ENCODE results near the gene CALR3.

The CALR3 gene

DNA sequence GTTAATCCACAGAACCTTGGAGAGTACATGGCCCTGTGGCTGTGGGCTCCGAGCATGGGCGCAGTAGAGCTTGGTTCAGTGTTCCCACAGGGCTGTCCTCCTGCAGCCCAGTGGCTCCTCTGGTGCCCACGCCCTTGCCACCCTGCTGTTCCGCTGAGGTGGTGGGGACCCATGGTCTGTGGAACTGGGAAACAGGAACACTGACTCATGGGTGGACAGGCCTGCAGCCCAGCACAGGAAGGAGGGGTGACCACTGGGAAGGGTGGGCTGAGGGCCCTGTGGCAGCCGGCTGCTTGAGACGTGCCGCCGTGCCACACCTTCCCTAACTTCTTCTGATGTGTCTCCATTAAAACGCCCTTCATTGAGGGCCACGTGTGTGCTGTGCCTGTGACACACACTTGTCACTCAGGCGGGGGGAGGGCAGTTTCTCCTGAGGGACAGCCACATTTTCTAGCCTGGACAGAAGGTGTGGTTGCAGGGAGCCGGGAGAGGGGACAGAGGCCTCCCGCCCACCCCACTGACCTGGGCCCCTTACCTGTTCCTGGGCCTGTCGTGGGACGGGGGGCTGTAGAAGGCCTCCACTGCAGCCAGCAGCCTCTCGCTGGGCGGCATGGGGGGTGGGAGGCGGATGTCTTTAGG, 25.1 kb upstream of the CALR3 start:
- TF ChIP-seq, protein P1, sequence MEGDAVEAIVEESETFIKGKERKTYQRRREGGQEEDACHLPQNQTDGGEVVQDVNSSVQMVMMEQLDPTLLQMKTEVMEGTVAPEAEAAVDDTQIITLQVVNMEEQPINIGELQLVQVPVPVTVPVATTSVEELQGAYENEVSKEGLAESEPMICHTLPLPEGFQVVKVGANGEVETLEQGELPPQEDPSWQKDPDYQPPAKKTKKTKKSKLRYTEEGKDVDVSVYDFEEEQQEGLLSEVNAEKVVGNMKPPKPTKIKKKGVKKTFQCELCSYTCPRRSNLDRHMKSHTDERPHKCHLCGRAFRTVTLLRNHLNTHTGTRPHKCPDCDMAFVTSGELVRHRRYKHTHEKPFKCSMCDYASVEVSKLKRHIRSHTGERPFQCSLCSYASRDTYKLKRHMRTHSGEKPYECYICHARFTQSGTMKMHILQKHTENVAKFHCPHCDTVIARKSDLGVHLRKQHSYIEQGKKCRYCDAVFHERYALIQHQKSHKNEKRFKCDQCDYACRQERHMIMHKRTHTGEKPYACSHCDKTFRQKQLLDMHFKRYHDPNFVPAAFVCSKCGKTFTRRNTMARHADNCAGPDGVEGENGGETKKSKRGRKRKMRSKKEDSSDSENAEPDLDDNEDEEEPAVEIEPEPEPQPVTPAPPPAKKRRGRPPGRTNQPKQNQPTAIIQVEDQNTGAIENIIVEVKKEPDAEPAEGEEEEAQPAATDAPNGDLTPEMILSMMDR (conservative IDR thresholded peaks at IDR 0.05): no peak
- H3K27ac ChIP-seq: no peak overlapping the region

DNA sequence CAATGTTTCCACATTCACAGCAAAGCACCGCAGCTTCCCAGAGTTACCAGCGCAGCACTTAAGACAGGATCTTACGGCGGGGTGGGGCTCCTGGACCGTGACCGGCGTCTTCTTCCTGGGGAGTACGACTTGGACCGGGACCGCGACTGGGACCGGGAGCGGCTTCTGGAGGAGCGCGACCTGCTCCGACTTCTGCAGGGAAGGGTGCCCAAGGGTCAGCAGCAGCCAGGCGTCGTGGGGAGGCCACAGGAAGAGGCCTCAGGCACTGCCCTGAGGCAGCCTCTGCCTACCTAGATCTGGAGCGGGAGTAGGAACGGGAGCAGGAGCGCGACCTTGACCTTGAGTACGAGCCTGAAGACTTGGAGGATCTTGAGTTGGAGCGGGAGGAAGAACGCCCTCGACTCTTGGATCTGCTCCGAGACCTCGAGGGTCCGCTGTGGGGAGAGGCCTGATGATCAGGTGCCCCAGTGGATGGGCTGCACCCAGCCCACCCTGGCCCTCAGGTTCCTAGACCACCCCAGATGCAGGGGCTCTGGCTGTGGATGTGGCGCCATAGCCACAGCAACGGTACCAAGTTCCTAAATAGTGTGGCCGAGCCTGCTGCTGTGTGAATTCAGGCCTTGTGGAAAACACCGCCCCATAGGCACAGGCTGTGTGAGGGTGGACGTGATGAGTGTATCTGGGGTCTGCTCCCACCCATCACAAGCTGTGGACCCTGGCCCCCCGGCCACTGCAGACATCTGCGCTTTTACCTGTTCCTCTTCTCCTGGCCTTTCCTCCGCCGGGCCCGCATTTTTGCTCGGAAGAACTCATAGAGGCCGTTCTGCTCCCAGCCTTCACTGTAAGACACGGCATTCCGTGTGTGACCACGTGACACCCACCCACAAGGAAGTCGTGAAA, 24.4 kb upstream of the CALR3 start:
- TF ChIP-seq, protein P1 (conservative IDR thresholded peaks at IDR 0.05): no peak
- no peak overlapping the region for H3K27ac ChIP-seq

DNA sequence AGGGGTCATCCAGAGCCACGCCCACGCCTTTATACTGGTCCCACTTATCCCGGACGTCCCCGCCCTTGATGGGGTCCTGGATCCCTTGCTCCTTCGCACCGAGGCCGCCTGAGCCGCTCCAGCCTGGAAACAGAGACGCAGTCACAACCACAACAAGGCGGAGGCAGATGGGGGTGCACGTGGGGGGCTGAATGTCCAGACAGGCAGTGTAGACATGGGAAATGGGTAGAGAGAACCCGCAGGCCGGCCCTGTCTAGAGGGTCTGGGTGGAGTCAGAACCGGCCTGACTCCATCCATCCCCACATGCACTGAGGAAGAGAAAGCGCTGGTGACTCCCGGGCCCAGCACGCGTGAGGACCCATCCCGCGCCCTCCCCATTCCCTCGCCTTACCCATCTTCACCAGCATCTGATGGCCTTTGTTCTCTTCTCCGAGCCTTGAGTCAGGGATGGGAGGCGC, 23.3 kb upstream of the CALR3 start:
- TF ChIP-seq, protein P1 (conservative IDR thresholded peaks at IDR 0.05): no peak
- H3K27ac ChIP-seq: no peak overlapping the region

DNA sequence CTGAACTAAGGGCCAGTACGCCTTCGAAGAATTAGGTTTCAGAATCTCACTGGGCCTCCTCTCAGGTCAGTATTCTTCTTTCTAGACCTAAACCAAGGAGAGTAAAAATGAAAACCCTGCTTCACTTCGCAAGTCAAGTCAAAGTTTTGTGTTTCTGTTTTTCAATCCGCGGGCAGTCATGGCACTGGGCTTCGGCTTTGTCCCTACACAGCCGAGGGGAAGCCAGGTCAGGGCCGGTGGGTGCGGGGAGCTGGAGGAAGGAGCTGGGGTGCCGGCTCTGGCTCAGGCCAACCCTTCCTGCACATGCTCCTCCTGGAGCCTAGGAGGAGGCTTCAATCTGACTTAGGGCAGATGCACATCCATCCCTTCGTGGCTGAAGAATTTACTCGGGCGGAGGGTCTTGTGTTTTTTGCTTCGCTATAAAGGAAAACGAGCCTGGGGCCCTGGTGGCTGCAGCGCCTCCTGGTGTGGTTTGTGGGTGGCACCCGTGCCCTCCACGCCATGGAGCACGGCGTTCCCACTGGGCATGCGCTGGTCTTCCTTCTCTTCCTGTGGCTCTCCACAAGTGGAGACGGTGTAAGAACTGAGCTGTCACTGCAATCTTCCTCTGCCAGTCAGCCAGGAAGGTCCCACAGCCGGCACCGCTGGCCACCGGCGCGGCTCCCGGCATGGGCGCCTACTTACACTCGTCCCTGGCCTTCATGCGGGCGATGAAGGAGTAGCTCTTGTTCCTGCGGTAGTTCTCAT, 22.7 kb upstream of the CALR3 start:
- TF ChIP-seq, protein P1 (conservative IDR thresholded peaks at IDR 0.05): no peak; the same call in 1 of the 2 replicates
- no peak overlapping the region for H3K27ac ChIP-seq

DNA sequence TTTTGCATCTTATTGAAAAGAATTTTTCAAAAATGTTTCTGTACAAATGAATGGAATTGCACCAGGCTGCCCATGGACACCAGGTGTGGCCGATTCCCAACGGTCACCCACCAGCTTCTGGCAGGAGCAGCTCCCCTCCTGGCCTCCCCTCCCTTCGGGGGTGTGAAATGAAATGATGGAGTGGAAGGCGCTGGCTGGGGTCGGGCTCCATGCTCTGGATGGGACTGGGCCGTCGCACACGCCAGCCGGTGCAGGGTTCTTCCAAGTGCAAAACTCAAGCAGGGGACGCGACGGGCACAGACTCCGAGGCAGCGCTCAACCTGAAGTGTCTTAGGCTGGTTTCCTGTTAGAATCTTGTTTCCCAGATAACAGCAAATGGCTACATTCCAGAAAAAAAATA, 22.1 kb upstream of the CALR3 start:
- TF ChIP-seq, protein P1 (conservative IDR thresholded peaks at IDR 0.05): no peak
- no peak overlapping the region for H3K27ac ChIP-seq

DNA sequence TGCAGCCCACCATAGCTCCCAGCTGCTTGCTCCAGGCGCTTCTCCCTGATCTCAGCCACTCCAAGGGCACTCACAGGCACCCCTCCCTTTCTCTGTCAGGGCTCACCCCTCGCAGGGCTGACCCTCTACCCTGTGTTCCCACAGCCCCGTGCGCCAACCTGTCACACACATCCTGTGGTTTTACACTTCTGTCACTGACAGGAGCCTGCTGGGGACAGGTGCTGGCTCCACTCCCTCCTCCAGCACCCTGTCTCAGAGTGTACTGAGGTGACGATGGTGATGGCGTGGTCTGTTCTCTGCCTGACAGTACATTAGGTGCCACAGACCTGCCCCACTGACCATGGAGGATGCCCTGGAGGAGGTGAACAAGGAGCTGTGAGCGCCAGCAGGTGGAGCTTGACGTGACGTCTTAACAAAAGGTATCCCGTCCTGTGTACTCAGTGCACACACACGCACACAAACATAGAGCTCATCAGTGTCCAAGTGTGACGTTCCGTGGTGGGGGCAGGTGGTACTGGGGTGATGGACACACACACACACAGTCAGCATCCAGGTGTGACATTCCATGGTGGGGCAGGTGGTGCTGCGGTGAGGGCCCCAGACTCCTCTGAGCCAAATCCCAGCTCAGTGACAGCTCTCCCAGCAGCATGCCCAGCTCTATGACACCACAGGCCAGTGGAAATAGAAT, 21.1 kb upstream of the CALR3 start:
- H3K27ac ChIP-seq: no peak overlapping the region
- TF ChIP-seq, protein P1 (conservative IDR thresholded peaks at IDR 0.05): no peak

All from VCaP (cell line).